DND-41 (cell line): ENCODE measurements around the gene LRIT1.

Experiments
- EZH2 ChIP-seq: IDR thresholded peaks from 3 replicates; pipeline ENCODE4 v1.6.1; 2012; ENCODE audit warnings: borderline replicate concordance, low read depth, mild to moderate bottlenecking, moderate library complexity, low read length, inconsistent platforms; ENCODE audit not compliant: severe bottlenecking
- TF ChIP-seq, protein P1 (sequence below): IDR thresholded peaks from 2 replicates; pipeline ENCODE4 v1.5.1; 2012; ENCODE audit warnings: borderline replicate concordance, low read length, moderate library complexity, mild to moderate bottlenecking; ENCODE audit not compliant: poor library complexity, severe bottlenecking; ENCODE audit errors: extremely low read depth

DNA sequence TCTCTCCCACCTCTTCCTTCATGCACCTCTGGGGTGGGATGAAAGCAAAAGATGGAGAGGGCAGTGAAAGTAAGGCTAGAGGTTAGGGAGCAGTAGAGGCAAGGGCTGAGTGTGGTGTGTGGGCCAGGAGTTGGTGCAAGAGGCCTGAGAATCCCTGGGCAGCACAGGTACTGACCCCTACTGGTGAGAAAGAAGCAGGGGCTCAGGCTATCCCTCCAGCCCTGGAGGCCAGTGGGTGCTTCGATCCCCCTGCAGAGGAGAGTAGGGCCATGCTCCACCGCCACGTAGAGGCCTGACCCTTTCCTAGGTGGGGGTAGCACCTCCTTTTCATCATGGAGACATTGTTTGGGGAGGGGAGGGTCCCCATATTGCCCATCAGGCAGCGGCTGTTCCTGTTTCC, 37.2 kb downstream of the LRIT1 start:
- TF ChIP-seq, protein P1, sequence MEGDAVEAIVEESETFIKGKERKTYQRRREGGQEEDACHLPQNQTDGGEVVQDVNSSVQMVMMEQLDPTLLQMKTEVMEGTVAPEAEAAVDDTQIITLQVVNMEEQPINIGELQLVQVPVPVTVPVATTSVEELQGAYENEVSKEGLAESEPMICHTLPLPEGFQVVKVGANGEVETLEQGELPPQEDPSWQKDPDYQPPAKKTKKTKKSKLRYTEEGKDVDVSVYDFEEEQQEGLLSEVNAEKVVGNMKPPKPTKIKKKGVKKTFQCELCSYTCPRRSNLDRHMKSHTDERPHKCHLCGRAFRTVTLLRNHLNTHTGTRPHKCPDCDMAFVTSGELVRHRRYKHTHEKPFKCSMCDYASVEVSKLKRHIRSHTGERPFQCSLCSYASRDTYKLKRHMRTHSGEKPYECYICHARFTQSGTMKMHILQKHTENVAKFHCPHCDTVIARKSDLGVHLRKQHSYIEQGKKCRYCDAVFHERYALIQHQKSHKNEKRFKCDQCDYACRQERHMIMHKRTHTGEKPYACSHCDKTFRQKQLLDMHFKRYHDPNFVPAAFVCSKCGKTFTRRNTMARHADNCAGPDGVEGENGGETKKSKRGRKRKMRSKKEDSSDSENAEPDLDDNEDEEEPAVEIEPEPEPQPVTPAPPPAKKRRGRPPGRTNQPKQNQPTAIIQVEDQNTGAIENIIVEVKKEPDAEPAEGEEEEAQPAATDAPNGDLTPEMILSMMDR, result peak; percentile 45
- no peak for TF ChIP-seq EZH2
